Choroid plexus epithelial cell (primary cell): ENCODE data around the gene MKRN2.
"Not testable (repeated sequence)": the region's sequence is repeated elsewhere in the genome, so short reads cannot be mapped to it uniquely, and the experiment has no call there.

Source experiments
- DNase-seq: peaks from one replicate; pipeline ENCODE4 v3.0.0-alpha.2; 2010; ENCODE audit warnings: low read depth
- H3K4me3 ChIP-seq: 2 replicates; pipeline ENCODE4 v1.5.1; 2011; ENCODE audit warnings: low read depth, mild to moderate bottlenecking, control low read depth, low read length, moderate library complexity
- CTCF ChIP-seq: conservative IDR thresholded peaks from 2 replicates; pipeline ENCODE4 v1.5.1; 2011; ENCODE audit warnings: low read depth, mild to moderate bottlenecking, control low read depth, inconsistent platforms, low read length, moderate library complexity

MKRN2 gene

GRCh38 chr3:12613250-12613649 is 56.4 kb downstream of the MKRN2 start:
- no peak for DNase-seq
- H3K4me3 ChIP-seq: no peak overlapping the region
- no peak for TF ChIP-seq CTCF

- H3K4me3 ChIP-seq: no peak overlapping the region
Observed at GRCh38 chr3:12615266-12615665, 58.4 kb downstream of the MKRN2 start.

GRCh38 chr3:12618426-12618825 is 61.5 kb downstream of the MKRN2 start:
- DNase-seq: no peak
- no peak overlapping the region for H3K4me3 ChIP-seq
- TF ChIP-seq CTCF: no peak

More at GRCh38 chr3:12615266-12615665, 58.4 kb downstream of the MKRN2 start:
- no peak for TF ChIP-seq CTCF
- DNase-seq: no peak

GRCh38 chr3:12620305-12620704 is 63.4 kb downstream of the MKRN2 start:
- no peak for DNase-seq
- no peak for TF ChIP-seq CTCF
- H3K4me3 ChIP-seq: no peak overlapping the region

- no peak for TF ChIP-seq CTCF
- DNase-seq: no peak
- H3K4me3 ChIP-seq: no peak overlapping the region
Observed at GRCh38 chr3:12620729-12621128, 63.8 kb downstream of the MKRN2 start.

- no peak for DNase-seq
- no peak for TF ChIP-seq CTCF
- no peak overlapping the region for H3K4me3 ChIP-seq
Observed at GRCh38 chr3:12622335-12622734, 65.4 kb downstream of the MKRN2 start.

- DNase-seq: no peak
- TF ChIP-seq CTCF: no peak
- H3K4me3 ChIP-seq: no peak overlapping the region
Observed at GRCh38 chr3:12624056-12624455, 67.2 kb downstream of the MKRN2 start.

- DNase-seq: not testable (repeated sequence)
Observed at GRCh38 chr3:12624964-12625363, 68.1 kb downstream of the MKRN2 start.

More at GRCh38 chr3:12624964-12625363, 68.1 kb downstream of the MKRN2 start:
- not testable (repeated sequence) for H3K4me3 ChIP-seq
